Measurements from ENCODE around the gene S100A6.

The S100A6 gene

GRCh38 chr1:153503766-153504165 is 32.0 kb downstream of the S100A6 start:
- no peak for DNase-seq (ENCODE audit: low spot score)

GRCh38 chr1:153498746-153499145 is 37.0 kb downstream of the S100A6 start:
- DNase-seq (ENCODE audit: low spot score): no peak

DNA sequence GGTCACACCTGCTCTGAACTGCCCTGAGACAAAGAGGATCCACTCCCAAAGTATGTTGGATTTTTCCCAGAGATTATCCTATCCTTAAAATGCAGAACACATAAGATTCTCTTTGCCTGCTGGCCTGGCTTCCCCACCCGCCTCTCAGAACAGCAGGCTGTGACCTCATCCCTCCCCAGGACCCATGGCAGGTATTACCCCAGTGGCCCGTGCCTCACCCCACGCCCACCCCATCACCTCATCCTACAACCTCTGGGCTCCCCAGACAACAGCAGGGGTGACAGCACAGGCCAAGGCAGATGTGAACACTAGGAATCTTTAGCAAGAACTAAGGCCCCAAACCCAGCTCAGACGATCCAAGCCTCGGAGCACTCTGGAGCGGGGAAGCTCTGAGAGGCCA is 40.3 kb downstream of the S100A6 start:
- DNase-seq (ENCODE audit: low spot score): no peak

- DNase-seq (ENCODE audit: low spot score): peak; percentile 92
Measured at GRCh38 chr1:153494976-153495535, 40.7 kb downstream of the S100A6 start.

DNA sequence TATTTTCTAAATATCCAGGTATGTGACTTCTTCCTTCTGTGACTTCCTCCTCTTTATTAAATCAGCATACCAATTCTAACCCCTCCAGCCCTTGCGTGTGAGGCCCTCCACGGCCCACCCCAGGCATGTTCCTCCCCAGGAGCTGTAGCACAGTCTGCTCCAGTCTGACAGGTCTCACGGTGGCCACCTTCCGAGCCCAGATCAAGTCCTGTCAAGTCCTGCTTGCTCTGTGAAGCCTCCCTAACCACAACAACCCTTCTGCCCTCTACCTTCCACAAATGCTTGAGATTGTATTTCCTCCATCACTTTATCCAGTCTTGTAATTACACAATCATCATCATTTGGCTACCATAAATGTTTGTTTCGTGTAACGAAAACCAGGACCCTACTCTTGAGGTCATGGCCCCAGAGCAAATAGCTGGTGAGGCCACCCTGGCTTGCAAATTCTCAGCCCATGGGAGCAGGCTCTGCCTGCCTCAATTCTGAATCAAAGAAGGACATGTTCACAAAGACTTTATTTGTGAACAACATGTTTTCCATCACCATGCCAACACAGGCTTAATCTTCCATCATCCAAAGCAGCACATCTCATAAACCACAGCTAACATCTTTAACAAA is 42.3 kb downstream of the S100A6 start:
- DNase-seq (ENCODE audit: low spot score): peak; percentile 46

DNA sequence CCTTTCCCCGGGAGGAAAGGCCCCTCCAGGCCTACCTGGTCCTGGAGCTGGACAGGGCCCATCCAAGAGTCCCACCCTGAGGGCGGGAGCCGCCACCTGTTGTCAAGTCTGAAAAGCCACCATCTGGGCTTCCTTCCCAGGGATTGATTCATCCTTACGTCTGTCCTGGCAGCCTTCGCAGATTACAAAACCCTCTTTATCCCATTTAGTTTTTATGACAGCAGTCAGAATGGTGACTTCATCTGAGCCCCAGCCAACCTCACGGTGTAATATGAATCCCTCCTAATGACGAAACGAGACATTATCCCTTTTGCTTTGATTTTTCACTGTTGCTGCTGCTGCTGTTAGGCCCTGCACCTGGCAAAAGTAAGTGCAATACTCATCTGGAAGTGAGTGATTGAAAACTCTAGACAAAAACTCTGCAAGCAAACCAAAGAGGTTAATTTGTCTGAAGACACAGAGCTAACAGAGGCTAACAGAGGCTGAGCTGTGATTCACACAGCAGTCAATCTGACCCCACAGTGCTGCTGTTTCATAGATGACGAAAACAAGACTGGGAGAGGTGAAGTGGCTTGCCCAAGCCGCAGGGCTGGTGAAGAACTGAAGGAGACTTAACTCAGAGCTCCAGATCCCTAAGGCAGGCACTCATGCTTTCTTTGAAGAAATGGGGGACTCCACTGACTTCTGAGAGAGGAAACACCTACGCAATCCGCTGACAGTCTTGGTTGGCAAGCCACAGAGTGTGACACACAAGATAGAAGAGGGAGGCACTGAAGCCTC is 45.3 kb downstream of the S100A6 start:
- DNase-seq (ENCODE audit: low spot score): no peak

- no peak for DNase-seq (ENCODE audit: low spot score)
Measured at GRCh38 chr1:153488731-153489130, 47.1 kb downstream of the S100A6 start.

GRCh38 chr1:153487707-153488106 is 48.1 kb downstream of the S100A6 start:
- no peak for DNase-seq (ENCODE audit: low spot score)

- no peak for DNase-seq (ENCODE audit: low spot score)
Measured at GRCh38 chr1:153485863-153486262, 49.9 kb downstream of the S100A6 start.
